ENCODE measurements around the gene PRKAR2A.
A peak's percentile ranks its signal among the peaks of the same experiment; 100 is the strongest.
"Not testable (repeated sequence)": the region's sequence is repeated elsewhere in the genome, so short reads cannot be mapped to it uniquely, and the experiment has no call there.

The PRKAR2A gene

GRCh38 chr3:48778565-48778964, 69.1 kb downstream of the PRKAR2A start:
- DNase-seq (ENCODE audit: low read depth in 2 of 2), result not testable (repeated sequence)

GRCh38 chr3:48776854-48777253, 70.8 kb downstream of the PRKAR2A start:
- DNase-seq (ENCODE audit: low read depth in 2 of 2), result no peak

- DNase-seq (ENCODE audit: low read depth in 2 of 2), result no peak
These were observed 77.5 kb downstream of the PRKAR2A start for GRCh38 chr3:48770192-48770502.

GRCh38 chr3:48765376-48765775, 82.3 kb downstream of the PRKAR2A start:
- DNase-seq (ENCODE audit: low read depth in 2 of 2), result no peak

GRCh38 chr3:48762816-48763215, 84.9 kb downstream of the PRKAR2A start:
- no peak for DNase-seq (ENCODE audit: low read depth in 2 of 2)

- DNase-seq (ENCODE audit: low read depth in 2 of 2), result not testable (repeated sequence)
These were observed 87.6 kb downstream of the PRKAR2A start for GRCh38 chr3:48759991-48760540.

GRCh38 chr3:48759531-48759930, 88.1 kb downstream of the PRKAR2A start:
- DNase-seq (ENCODE audit: low read depth in 2 of 2), result not testable (repeated sequence)

GRCh38 chr3:48759071-48759470, 88.6 kb downstream of the PRKAR2A start:
- DNase-seq (ENCODE audit: low read depth in 2 of 2), result no peak

- DNase-seq (ENCODE audit: low read depth in 2 of 2), result no peak
These were observed 91.0 kb downstream of the PRKAR2A start for GRCh38 chr3:48756640-48757039.

- DNase-seq (ENCODE audit: low read depth in 2 of 2), result no peak
These were observed 96.8 kb downstream of the PRKAR2A start for GRCh38 chr3:48750856-48751255.

GRCh38 chr3:48748754-48749153, 98.9 kb downstream of the PRKAR2A start:
- DNase-seq (ENCODE audit: low read depth in 2 of 2), result no peak

- no peak for DNase-seq (ENCODE audit: low read depth in 2 of 2)
These were observed 100.0 kb downstream of the PRKAR2A start for GRCh38 chr3:48747706-48748105.

- DNase-seq (ENCODE audit: low read depth in 2 of 2), result no peak
These were observed 100.6 kb downstream of the PRKAR2A start for GRCh38 chr3:48747015-48747615.

GRCh38 chr3:48743773-48744172, 103.9 kb downstream of the PRKAR2A start:
- DNase-seq (ENCODE audit: low read depth in 2 of 2), result no peak

GRCh38 chr3:48741226-48741625, 106.4 kb downstream of the PRKAR2A start:
- DNase-seq (ENCODE audit: low read depth in 2 of 2), result not testable (repeated sequence)

- peak in 1 of 2 donors; percentile 1 for DNase-seq (ENCODE audit: low read depth in 2 of 2)
These were observed 107.5 kb downstream of the PRKAR2A start for GRCh38 chr3:48739955-48740823.

- DNase-seq (ENCODE audit: low read depth in 2 of 2), result no peak
These were observed 108.1 kb downstream of the PRKAR2A start for GRCh38 chr3:48739617-48739954.

GRCh38 chr3:48738926-48739616, 108.6 kb downstream of the PRKAR2A start:
- DNase-seq (ENCODE audit: low read depth in 2 of 2), result no peak

- DNase-seq (ENCODE audit: low read depth in 2 of 2), result no peak
These were observed 109.5 kb downstream of the PRKAR2A start for GRCh38 chr3:48738144-48738536.

GRCh38 chr3:48735075-48735767, 112.5 kb downstream of the PRKAR2A start:
- DNase-seq (ENCODE audit: low read depth in 2 of 2), result not testable (repeated sequence)

GRCh38 chr3:48734541-48734940, 113.1 kb downstream of the PRKAR2A start:
- DNase-seq (ENCODE audit: low read depth in 2 of 2), result not testable (repeated sequence)

All from stimulated activated CD8-positive, alpha-beta memory T cell treated with anti-CD3 and anti-CD28 coated beads, Interleukin-15, amount 100 ng/mL, for 4 hours (primary cell).